Measurements from ENCODE around the gene DOK4.

DOK4 gene

GRCh38 chr16:57476546-57477410, 9.5 kb downstream of the DOK4 start:
- Mint-ChIP-seq H3K27ac (ENCODE audit: low read depth) (no peak overlapping the region), H3K4me1 (peaks cover 11% of the 10 kb centered on the region), H3K36me3 (ENCODE audit: insufficient read depth) (peaks cover 18% of the 10 kb centered on the region), H3K4me3 (no peak overlapping the region), H3K27me3 (no peaks in the 10 kb centered on the region), H3K9me3 (no peaks in the 10 kb centered on the region)
- DNase-seq (ENCODE audit: low spot score in 2 of 2) (no peak), ATAC-seq (replicated peaks; ENCODE audit: extremely low read depth, poor library complexity, severe bottlenecking) (no peak)

- H3K4me3 Mint-ChIP-seq, result peak overlapping the region; percentile 23
- H3K4me1 Mint-ChIP-seq, result peaks cover 11% of the 10 kb centered on the region
- no peaks in the 10 kb centered on the region for H3K9me3 Mint-ChIP-seq
- DNase-seq (ENCODE audit: low spot score in 2 of 2), result peak; percentile 47 to 53
- peak; percentile 96 for ATAC-seq (replicated peaks; ENCODE audit: extremely low read depth, poor library complexity, severe bottlenecking)
- H3K27ac Mint-ChIP-seq (ENCODE audit: low read depth), result no peak overlapping the region
- H3K27me3 Mint-ChIP-seq, result no peaks in the 10 kb centered on the region
- H3K36me3 Mint-ChIP-seq (ENCODE audit: insufficient read depth), result peaks cover 22% of the 10 kb centered on the region
Measured at GRCh38 chr16:57475711-57476339, 10.5 kb downstream of the DOK4 start.

- ATAC-seq (replicated peaks; ENCODE audit: extremely low read depth, poor library complexity, severe bottlenecking) (no peak), DNase-seq (ENCODE audit: low spot score in 2 of 2) (no peak)
- Mint-ChIP-seq H3K36me3 (ENCODE audit: insufficient read depth) (peaks cover 27% of the 10 kb centered on the region), H3K4me3 (no peak overlapping the region), H3K27me3 (no peaks in the 10 kb centered on the region), H3K9me3 (no peaks in the 10 kb centered on the region), H3K27ac (ENCODE audit: low read depth) (no peak overlapping the region), H3K4me1 (peaks cover 11% of the 10 kb centered on the region)
Measured at GRCh38 chr16:57474671-57475661, 11.3 kb downstream of the DOK4 start.

- H3K36me3 Mint-ChIP-seq (ENCODE audit: insufficient read depth), result peaks cover 32% of the 10 kb centered on the region
- peaks cover 11% of the 10 kb centered on the region for H3K4me1 Mint-ChIP-seq
- ATAC-seq (replicated peaks; ENCODE audit: extremely low read depth, poor library complexity, severe bottlenecking) (no peak), DNase-seq (ENCODE audit: low spot score in 2 of 2) (no peak)
- no peak overlapping the region for H3K27ac Mint-ChIP-seq (ENCODE audit: low read depth)
- no peaks in the 10 kb centered on the region for H3K27me3 Mint-ChIP-seq
- H3K9me3 Mint-ChIP-seq, result no peaks in the 10 kb centered on the region
- H3K4me3 Mint-ChIP-seq, result no peak overlapping the region
Measured at GRCh38 chr16:57473906-57474305, 12.4 kb downstream of the DOK4 start.

GRCh38 chr16:57473176-57473840, 13.0 kb downstream of the DOK4 start:
- DNase-seq (ENCODE audit: low spot score in 2 of 2) (no peak), ATAC-seq (replicated peaks; ENCODE audit: extremely low read depth, poor library complexity, severe bottlenecking) (no peak)
- Mint-ChIP-seq H3K27me3 (no peaks in the 10 kb centered on the region), H3K4me3 (no peak overlapping the region), H3K36me3 (ENCODE audit: insufficient read depth) (peaks cover 38% of the 10 kb centered on the region), H3K9me3 (no peaks in the 10 kb centered on the region), H3K27ac (ENCODE audit: low read depth) (no peak overlapping the region), H3K4me1 (peaks cover 13% of the 10 kb centered on the region)

- Mint-ChIP-seq H3K4me3 (no peak overlapping the region), H3K9me3 (no peaks in the 10 kb centered on the region), H3K4me1 (peaks cover 15% of the 10 kb centered on the region), H3K27ac (ENCODE audit: low read depth) (no peak overlapping the region), H3K36me3 (ENCODE audit: insufficient read depth) (peaks cover 44% of the 10 kb centered on the region), H3K27me3 (no peaks in the 10 kb centered on the region)
- no peak for ATAC-seq (replicated peaks; ENCODE audit: extremely low read depth, poor library complexity, severe bottlenecking)
- DNase-seq (ENCODE audit: low spot score in 2 of 2), result no peak
Measured at GRCh38 chr16:57472665-57473060, 13.6 kb downstream of the DOK4 start.

GRCh38 chr16:57471852-57472664, 14.2 kb downstream of the DOK4 start:
- no peak for ATAC-seq (replicated peaks; ENCODE audit: extremely low read depth, poor library complexity, severe bottlenecking)
- no peaks in the 10 kb centered on the region for H3K9me3 Mint-ChIP-seq
- peaks cover 15% of the 10 kb centered on the region for H3K4me1 Mint-ChIP-seq
- no peaks in the 10 kb centered on the region for H3K27me3 Mint-ChIP-seq
- no peak overlapping the region for H3K4me3 Mint-ChIP-seq
- no peak overlapping the region for H3K27ac Mint-ChIP-seq (ENCODE audit: low read depth)
- no peak for DNase-seq (ENCODE audit: low spot score in 2 of 2)
- peaks cover 50% of the 10 kb centered on the region for H3K36me3 Mint-ChIP-seq (ENCODE audit: insufficient read depth)

- H3K9me3 Mint-ChIP-seq, result no peaks in the 10 kb centered on the region
- H3K27ac Mint-ChIP-seq (ENCODE audit: low read depth), result no peak overlapping the region
- H3K36me3 Mint-ChIP-seq (ENCODE audit: insufficient read depth), result peaks cover 53% of the 10 kb centered on the region
- H3K4me1 Mint-ChIP-seq, result peaks cover 11% of the 10 kb centered on the region
- H3K27me3 Mint-ChIP-seq, result no peaks in the 10 kb centered on the region
- H3K4me3 Mint-ChIP-seq, result no peak overlapping the region
- no peak for DNase-seq (ENCODE audit: low spot score in 2 of 2)
- no peak for ATAC-seq (replicated peaks; ENCODE audit: extremely low read depth, poor library complexity, severe bottlenecking)
Measured at GRCh38 chr16:57471209-57471608, 15.1 kb downstream of the DOK4 start.

- Mint-ChIP-seq H3K27ac (ENCODE audit: low read depth) (no peak overlapping the region), H3K4me1 (peaks cover 11% of the 10 kb centered on the region), H3K4me3 (no peak overlapping the region), H3K36me3 (ENCODE audit: insufficient read depth) (peaks cover 58% of the 10 kb centered on the region), H3K27me3 (no peaks in the 10 kb centered on the region), H3K9me3 (no peaks in the 10 kb centered on the region)
- DNase-seq (ENCODE audit: low spot score in 2 of 2), result no peak
- no peak for ATAC-seq (replicated peaks; ENCODE audit: extremely low read depth, poor library complexity, severe bottlenecking)
Measured at GRCh38 chr16:57470711-57471110, 15.6 kb downstream of the DOK4 start.

- H3K36me3 Mint-ChIP-seq (ENCODE audit: insufficient read depth), result peaks cover 58% of the 10 kb centered on the region
- DNase-seq (ENCODE audit: low spot score in 2 of 2) (no peak), ATAC-seq (replicated peaks; ENCODE audit: extremely low read depth, poor library complexity, severe bottlenecking) (no peak)
- no peaks in the 10 kb centered on the region for H3K9me3 Mint-ChIP-seq
- no peak overlapping the region for H3K4me3 Mint-ChIP-seq
- no peak overlapping the region for H3K27ac Mint-ChIP-seq (ENCODE audit: low read depth)
- H3K4me1 Mint-ChIP-seq, result peaks cover 17% of the 10 kb centered on the region
- H3K27me3 Mint-ChIP-seq, result no peaks in the 10 kb centered on the region
Measured at GRCh38 chr16:57469917-57470470, 16.3 kb downstream of the DOK4 start.

GRCh38 chr16:57469046-57469445, 17.2 kb downstream of the DOK4 start:
- Mint-ChIP-seq H3K4me3 (no peak overlapping the region), H3K9me3 (no peaks in the 10 kb centered on the region), H3K27ac (ENCODE audit: low read depth) (no peak overlapping the region), H3K4me1 (peaks cover 26% of the 10 kb centered on the region), H3K27me3 (no peaks in the 10 kb centered on the region), H3K36me3 (ENCODE audit: insufficient read depth) (peaks cover 58% of the 10 kb centered on the region)
- no peak for DNase-seq (ENCODE audit: low spot score in 2 of 2)
- no peak for ATAC-seq (replicated peaks; ENCODE audit: extremely low read depth, poor library complexity, severe bottlenecking)

Measured in central memory CD8-positive, alpha-beta T cell (primary cell).